Progenitor cell of endocrine pancreas (in vitro differentiated cells): ENCODE data around the gene GPBP1. TPM values are rescaled to one million over a fixed set of nuclear protein-coding genes. Genes with fewer than 3 reads are reported as not detected.

Experiments
- DNase-seq: peaks from one replicate; pipeline ENCODE4 v3.0.0; 2021; ENCODE audit warnings: low spot score; ENCODE audit not compliant: unreplicated experiment
- H3K27ac Mint-ChIP-seq: 2 replicates; pipeline ENCODE4 v1.8.0; 2021; ENCODE audit warnings: mild to moderate bottlenecking, moderate library complexity, mixed read lengths
- H3K27me3 Mint-ChIP-seq: 2 replicates; pipeline ENCODE4 v1.8.0; 2021; ENCODE audit warnings: mixed read lengths
- H3K36me3 Mint-ChIP-seq: 2 replicates; pipeline ENCODE4 v1.8.0; 2022; ENCODE audit warnings: mixed read lengths; ENCODE audit not compliant: insufficient read depth
- H3K4me1 Mint-ChIP-seq: 2 replicates; pipeline ENCODE4 v1.8.0; 2021; ENCODE audit warnings: low read depth, mixed read lengths
- H3K4me3 Mint-ChIP-seq: 2 replicates; pipeline ENCODE4 v1.8.0; 2021; ENCODE audit warnings: low read depth, mild to moderate bottlenecking, moderate library complexity, mixed read lengths
- H3K9me3 Mint-ChIP-seq: 2 replicates; pipeline ENCODE4 v1.8.0; 2021; ENCODE audit warnings: low read depth, mixed read lengths
- total RNA-seq: library from RNA; stranded (reverse); gene quantifications from 2 replicates; pipeline ENCODE4 v1.2.1, GENCODE V29; 2021
- TF ChIP-seq, protein P1 (sequence below): fragments of 200-600 bp; sonication (generic); IDR thresholded peaks from one replicate; pipeline ENCODE4 v1.5.0; 2021; ENCODE audit warnings: antibody characterized with exemption, mild to moderate bottlenecking; ENCODE audit not compliant: unreplicated experiment

The GPBP1 gene
- total RNA-seq, 1 donor from 2014 or later = 135 TPM

DNA sequence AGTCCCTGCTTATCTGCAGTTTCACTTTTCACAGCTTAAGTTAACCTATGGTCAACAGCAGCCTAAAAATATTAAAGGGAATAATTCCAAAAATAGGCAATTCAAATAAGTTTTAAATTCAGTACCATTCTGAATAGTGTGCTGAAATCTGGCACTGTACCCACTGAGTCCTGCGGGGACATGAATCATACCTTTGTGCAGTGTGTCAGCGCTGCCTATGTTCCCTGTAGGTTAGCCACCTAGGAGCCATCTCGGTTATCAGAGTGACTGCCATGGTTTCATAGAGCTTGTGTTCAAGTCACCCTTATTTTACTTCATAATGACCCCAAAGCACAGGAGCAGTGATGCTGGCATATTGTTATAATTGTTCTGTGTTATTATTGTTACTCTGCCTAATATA is 139.9 kb downstream of the GPBP1 start:
- Mint-ChIP-seq H3K36me3 (peaks cover under 1% of the 10 kb centered on the region), H3K9me3 (peaks cover 6% of the 10 kb centered on the region), H3K4me1 (peaks cover 5% of the 10 kb centered on the region), H3K4me3 (no peak overlapping the region), H3K27ac (no peak overlapping the region), H3K27me3 (peaks cover under 1% of the 10 kb centered on the region)
- DNase-seq = no peak
- TF ChIP-seq, protein P1, sequence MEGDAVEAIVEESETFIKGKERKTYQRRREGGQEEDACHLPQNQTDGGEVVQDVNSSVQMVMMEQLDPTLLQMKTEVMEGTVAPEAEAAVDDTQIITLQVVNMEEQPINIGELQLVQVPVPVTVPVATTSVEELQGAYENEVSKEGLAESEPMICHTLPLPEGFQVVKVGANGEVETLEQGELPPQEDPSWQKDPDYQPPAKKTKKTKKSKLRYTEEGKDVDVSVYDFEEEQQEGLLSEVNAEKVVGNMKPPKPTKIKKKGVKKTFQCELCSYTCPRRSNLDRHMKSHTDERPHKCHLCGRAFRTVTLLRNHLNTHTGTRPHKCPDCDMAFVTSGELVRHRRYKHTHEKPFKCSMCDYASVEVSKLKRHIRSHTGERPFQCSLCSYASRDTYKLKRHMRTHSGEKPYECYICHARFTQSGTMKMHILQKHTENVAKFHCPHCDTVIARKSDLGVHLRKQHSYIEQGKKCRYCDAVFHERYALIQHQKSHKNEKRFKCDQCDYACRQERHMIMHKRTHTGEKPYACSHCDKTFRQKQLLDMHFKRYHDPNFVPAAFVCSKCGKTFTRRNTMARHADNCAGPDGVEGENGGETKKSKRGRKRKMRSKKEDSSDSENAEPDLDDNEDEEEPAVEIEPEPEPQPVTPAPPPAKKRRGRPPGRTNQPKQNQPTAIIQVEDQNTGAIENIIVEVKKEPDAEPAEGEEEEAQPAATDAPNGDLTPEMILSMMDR = no peak

Other genes starting within 250 kb of the GPBP1 start
- 45.5 and 47.4 TPM in 2 replicates for gene MIER3, start 221.9 kb upstream of the GPBP1 start, total RNA-seq